A549 (cell line): ENCODE data around the gene SEMA5A.

ENCODE experiments used
- CBX2 ChIP-seq: fragments of 200-600 bp; sonication (generic); IDR thresholded peaks from 2 replicates; pipeline ENCODE4 v1.6.1; 2016; ENCODE audit warnings: low read depth, mild to moderate bottlenecking, borderline replicate concordance
- CHD4 ChIP-seq: fragments of 200-600 bp; sonication (generic); IDR thresholded peaks from 2 replicates; pipeline ENCODE4 v1.6.1; 2016; ENCODE audit warnings: antibody characterized with exemption, mild to moderate bottlenecking, borderline replicate concordance
- CTCF ChIP-seq: fragments of >200 bp; sonication (Bioruptor Twin); formaldehyde crosslinking; IDR thresholded peaks from 3 replicates; pipeline ENCODE4 v1.5.1; 2016
- EP300 ChIP-seq, 2 experiments: fragments of >200 bp; sonication (Bioruptor Twin); formaldehyde crosslinking; IDR thresholded peaks; 2 replicates in 1 of 2; 3 replicates in 1 of 2; pipeline ENCODE4 v1.6.1; 2016 to 2017
- POLR2A ChIP-seq: IDR thresholded peaks from 2 replicates; pipeline ENCODE4 v1.6.1; 2012; ENCODE audit warnings: mild to moderate bottlenecking, low read length
- RCOR1 ChIP-seq: fragments of 150-350 bp; IDR thresholded peaks from 2 replicates; pipeline ENCODE4 v1.6.1; 2014; ENCODE audit warnings: antibody characterized with exemption, low read length, low read depth
- REST ChIP-seq: fragments of 200-600 bp; sonication (generic); IDR thresholded peaks from 2 replicates; pipeline ENCODE4 v1.6.1; 2016; ENCODE audit warnings: antibody characterized with exemption, mild to moderate bottlenecking, moderate library complexity
- RFX5 ChIP-seq: fragments of 450-650 bp; IDR thresholded peaks from 2 replicates; pipeline ENCODE4 v1.7.1; 2014; ENCODE audit warnings: antibody characterized with exemption, mild to moderate bottlenecking, moderate library complexity
- TP53 ChIP-seq: fragments of 250-450 bp; sonication (Bioruptor Pico); IDR thresholded peaks from 2 replicates; pipeline ENCODE4 v1.5.0; 2021; ENCODE audit warnings: mild to moderate bottlenecking, moderate library complexity
- ZSCAN20 ChIP-seq: fragments of 250-450 bp; sonication (Bioruptor Pico); IDR thresholded peaks from 2 replicates; pipeline ENCODE4 v1.8.0; 2022; ENCODE audit warnings: mild to moderate bottlenecking, moderate library complexity
- TF ChIP-seq, protein P1 (sequence below): IDR thresholded peaks from 2 replicates; pipeline ENCODE4 v1.6.1; 2012

GRCh38 chr5:9538504-9538903 lies 7.4 kb downstream of the SEMA5A start:
- TF ChIP-seq, protein P1, sequence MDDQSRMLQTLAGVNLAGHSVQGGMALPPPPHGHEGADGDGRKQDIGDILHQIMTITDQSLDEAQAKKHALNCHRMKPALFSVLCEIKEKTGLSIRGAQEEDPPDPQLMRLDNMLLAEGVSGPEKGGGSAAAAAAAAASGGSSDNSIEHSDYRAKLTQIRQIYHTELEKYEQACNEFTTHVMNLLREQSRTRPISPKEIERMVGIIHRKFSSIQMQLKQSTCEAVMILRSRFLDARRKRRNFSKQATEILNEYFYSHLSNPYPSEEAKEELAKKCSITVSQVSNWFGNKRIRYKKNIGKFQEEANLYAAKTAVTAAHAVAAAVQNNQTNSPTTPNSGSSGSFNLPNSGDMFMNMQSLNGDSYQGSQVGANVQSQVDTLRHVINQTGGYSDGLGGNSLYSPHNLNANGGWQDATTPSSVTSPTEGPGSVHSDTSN: no peak
- TF ChIP-seq RCOR1 (no peak), TP53 (CRISPR knock-in tag) (no peak), CTCF (no peak), ZSCAN20 (no peak), POLR2A (no peak), RFX5 (no peak), CBX2 (no peak), CHD4 (no peak), REST (no peak), EP300 (IDR thresholded peaks at IDR 0.05) (no peak)
